Measurements from ENCODE around the gene TRNP1.
"Not testable (repeated sequence)": the region's sequence is repeated elsewhere in the genome, so short reads cannot be mapped to it uniquely, and the experiment has no call there.

The TRNP1 gene

GRCh38 chr1:26972821-26973220, 20.7 kb upstream of the TRNP1 start:
- DNase-seq = no peak

GRCh38 chr1:26976621-26977510, 16.6 kb upstream of the TRNP1 start:
- no peak for DNase-seq

- no peak for DNase-seq
Measured at GRCh38 chr1:26978901-26979300, 14.6 kb upstream of the TRNP1 start.

GRCh38 chr1:26981146-26981846, 12.2 kb upstream of the TRNP1 start:
- no peak for DNase-seq

GRCh38 chr1:26983863-26984262, 9.6 kb upstream of the TRNP1 start:
- no peak for DNase-seq

- DNase-seq = no peak
Measured at GRCh38 chr1:26984291-26984690, 9.2 kb upstream of the TRNP1 start.

- peak in 1 of 58 donors; percentile 15 for DNase-seq
Measured at GRCh38 chr1:26986658-26987057, 6.8 kb upstream of the TRNP1 start.

- DNase-seq = not testable (repeated sequence)
Measured at GRCh38 chr1:26989403-26990109, 3.9 kb upstream of the TRNP1 start.

- peak in 8 of 58 donors; percentile 9 to 36 (median 28) for DNase-seq
Measured at GRCh38 chr1:26991310-26992116, 2.0 kb upstream of the TRNP1 start.

GRCh38 chr1:26994020-26994786, 711 bp downstream of the TRNP1 start:
- DNase-seq = peak in 2 of 58 donors; percentile 17 to 22

GRCh38 chr1:26994787-26995517, 1.5 kb downstream of the TRNP1 start:
- DNase-seq = peak in 2 of 58 donors; percentile 6 to 15

- DNase-seq = no peak
Measured at GRCh38 chr1:26996024-26996423, 2.5 kb downstream of the TRNP1 start.

- no peak for DNase-seq
Measured at GRCh38 chr1:26996665-26997064, 3.2 kb downstream of the TRNP1 start.

- DNase-seq = no peak
Measured at GRCh38 chr1:26998429-26999300, 5.2 kb downstream of the TRNP1 start.

- peak in 1 of 58 donors; percentile 5 for DNase-seq
Measured at GRCh38 chr1:26999440-26999987, 6.0 kb downstream of the TRNP1 start.

GRCh38 chr1:27000090-27000816, 6.8 kb downstream of the TRNP1 start:
- DNase-seq = no peak

- no peak for DNase-seq
Measured at GRCh38 chr1:27000817-27001460, 7.4 kb downstream of the TRNP1 start.

Measured in anterior cingulate cortex (tissue), 58 donors.